ENCODE data around the gene MICOS13. TPM values are rescaled to one million over a fixed set of nuclear protein-coding genes. Genes with fewer than 3 reads are reported as not detected.
"Not testable (repeated sequence)": the region's sequence is repeated elsewhere in the genome, so short reads cannot be mapped to it uniquely, and the experiment has no call there.

MICOS13 gene
- polyA plus RNA-seq, 3 donors, result 53.6 to 120 (median 96.2) TPM

GRCh38 chr19:5703819-5704818, 23.8 kb upstream of the MICOS13 start:
- no peak overlapping the region for H3K27ac ChIP-seq (ENCODE audit: low read depth, low read length)
- 94 to 96% (median 95%) methylated on average over 38 to 40 of the region's 40 CpGs for whole genome bisulfite sequencing, 3 donors

GRCh38 chr19:5702053-5702410, 21.7 kb upstream of the MICOS13 start:
- not testable (repeated sequence) for H3K27ac ChIP-seq (ENCODE audit: low read depth, low read length)
- 88 to 100% (median 91%) methylated on average over 2 to 11 of the region's 28 CpGs for WGBS, 3 donors

GRCh38 chr19:5700455-5701092, 20.3 kb upstream of the MICOS13 start:
- no peak overlapping the region for H3K27ac ChIP-seq (ENCODE audit: low read depth, low read length)
- 95 to 96% (median 95%) methylated on average over 22 of the region's 22 CpGs for WGBS, 3 donors

GRCh38 chr19:5698635-5699422, 18.5 kb upstream of the MICOS13 start:
- no peak overlapping the region for H3K27ac ChIP-seq (ENCODE audit: low read depth, low read length)
- WGBS, 3 donors, result 87 to 93% (median 92%) methylated on average over 38 of the region's 38 CpGs

GRCh38 chr19:5697890-5698634, 17.7 kb upstream of the MICOS13 start:
- no peak overlapping the region for H3K27ac ChIP-seq (ENCODE audit: low read depth, low read length)
- 82 to 86% (median 84%) methylated on average over 29 to 30 of the region's 30 CpGs for WGBS, 3 donors

- 79 to 88% (median 80%) methylated on average over 25 of the region's 25 CpGs for WGBS, 3 donors
- no peak overlapping the region for H3K27ac ChIP-seq (ENCODE audit: low read depth, low read length)
Measured at GRCh38 chr19:5697022-5697889, 16.9 kb upstream of the MICOS13 start.

- 86 to 92% (median 89%) methylated on average over 39 to 42 of the region's 42 CpGs for WGBS, 3 donors
- no peak overlapping the region for H3K27ac ChIP-seq (ENCODE audit: low read depth, low read length)
Measured at GRCh38 chr19:5696196-5697021, 16.1 kb upstream of the MICOS13 start.

- 84 to 86% (median 84%) methylated on average over 25 to 28 of the region's 28 CpGs for WGBS, 3 donors
Measured at GRCh38 chr19:5695649-5696195, 15.4 kb upstream of the MICOS13 start.

GRCh38 chr19:5694956-5695648, 14.8 kb upstream of the MICOS13 start:
- 88 to 93% (median 88%) methylated on average over 8 of the region's 8 CpGs for WGBS, 3 donors
- H3K27ac ChIP-seq (ENCODE audit: low read depth, low read length), result no peak overlapping the region

More at GRCh38 chr19:5695649-5696195, 15.4 kb upstream of the MICOS13 start:
- no peak overlapping the region for H3K27ac ChIP-seq (ENCODE audit: low read depth, low read length)

- no peak overlapping the region for H3K27ac ChIP-seq (ENCODE audit: low read depth, low read length)
- WGBS, 3 donors, result 89 to 94% (median 92%) methylated on average over 43 to 45 of the region's 45 CpGs
Measured at GRCh38 chr19:5694167-5694955, 14.0 kb upstream of the MICOS13 start.

- no peak overlapping the region for H3K27ac ChIP-seq (ENCODE audit: low read depth, low read length)
- 85 to 89% (median 86%) methylated on average over 39 of the region's 39 CpGs for WGBS, 3 donors
Measured at GRCh38 chr19:5693195-5694166, 13.2 kb upstream of the MICOS13 start.

- WGBS, 3 donors, result 79 to 83% (median 79%) methylated on average over 7 of the region's 7 CpGs
- H3K27ac ChIP-seq (ENCODE audit: low read depth, low read length), result no peak overlapping the region
Measured at GRCh38 chr19:5692723-5693194, 12.4 kb upstream of the MICOS13 start.

GRCh38 chr19:5691822-5692722, 11.8 kb upstream of the MICOS13 start:
- 43 to 65% (median 64%) methylated on average over 42 of the region's 42 CpGs for WGBS, 3 donors
- H3K27ac ChIP-seq (ENCODE audit: low read depth, low read length), result no peak overlapping the region
